Left renal pelvis (tissue), 4 donors: ENCODE data around the gene USP33. TPM values are rescaled to one million over a fixed set of nuclear protein-coding genes. Genes with fewer than 3 reads are reported as not detected.
"Not testable (repeated sequence)": the region's sequence is repeated elsewhere in the genome, so short reads cannot be mapped to it uniquely, and the experiment has no call there.

Experiments used
- DNase-seq, 4 donors: peaks; one replicate each; pipeline ENCODE4 v3.0.0-alpha.2; 2013; ENCODE audit warnings: low read depth in 4 of 4, low spot score in 3 of 4
- polyA plus RNA-seq, 4 donors: library from polyadenylated mRNA; unstranded; fragments of 120-200 nt; gene quantifications; one replicate each; pipeline ENCODE4 v1.2.1, GENCODE V29; 2013; ENCODE audit not compliant: insufficient read length in 4 of 4

USP33 gene
- polyA plus RNA-seq: 10 to 100 TPM; 72.2 to 99.4 (median 85.0) TPM

DNA sequence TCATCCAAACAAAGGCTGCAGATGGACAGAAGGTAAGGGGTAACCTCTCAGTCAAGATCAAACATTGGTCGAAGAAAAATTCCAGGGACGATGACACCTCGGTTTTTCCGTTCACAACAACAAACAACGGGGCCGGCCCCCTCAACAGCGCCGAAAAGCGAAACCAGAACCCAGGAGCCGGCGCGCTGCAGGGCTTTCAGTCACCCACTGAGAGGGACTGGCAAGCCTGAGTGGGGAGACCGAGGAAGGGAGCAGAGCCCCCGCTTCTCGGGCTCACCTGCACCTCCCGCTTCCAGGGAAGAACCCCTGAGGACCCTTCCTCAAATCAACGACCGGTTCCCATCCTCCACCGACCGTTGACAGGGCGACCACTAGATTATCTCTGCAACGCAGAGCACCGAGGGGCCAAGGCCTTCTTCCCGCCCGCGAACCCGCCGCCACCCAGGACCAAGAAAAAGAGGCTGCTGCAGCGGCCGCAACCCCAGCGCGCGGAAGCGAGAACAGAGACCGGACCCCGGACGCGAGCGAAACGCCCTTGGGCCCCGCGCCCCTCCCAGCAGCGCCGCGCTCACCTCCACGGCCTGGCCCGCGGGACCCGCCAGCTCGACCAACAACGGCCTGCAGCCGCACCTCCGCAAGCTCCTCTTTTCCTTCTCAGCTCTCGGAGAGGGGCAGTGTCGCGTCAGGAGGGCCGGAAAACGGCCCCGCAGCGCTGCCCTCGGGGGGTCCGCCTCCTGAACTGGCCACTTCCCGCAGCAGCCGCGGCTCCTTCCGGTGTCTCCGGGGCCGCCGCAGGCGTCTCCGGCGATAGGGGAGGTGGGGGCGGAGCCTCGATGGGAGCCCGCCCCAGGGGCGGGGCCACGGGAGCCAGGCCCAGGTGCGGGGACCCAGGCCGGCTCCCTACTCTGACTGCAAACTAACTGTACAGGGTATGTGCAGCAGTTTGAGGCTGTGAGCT lies at the start of gene USP33:
TSS of gene USP33 (minus strand) at position 782 of the 958 bp plus-strand sequence. CDS start 18,155 bp downstream, outside the sequence.
- peak; percentile 73 to 81 (median 74) for DNase-seq

DNA sequence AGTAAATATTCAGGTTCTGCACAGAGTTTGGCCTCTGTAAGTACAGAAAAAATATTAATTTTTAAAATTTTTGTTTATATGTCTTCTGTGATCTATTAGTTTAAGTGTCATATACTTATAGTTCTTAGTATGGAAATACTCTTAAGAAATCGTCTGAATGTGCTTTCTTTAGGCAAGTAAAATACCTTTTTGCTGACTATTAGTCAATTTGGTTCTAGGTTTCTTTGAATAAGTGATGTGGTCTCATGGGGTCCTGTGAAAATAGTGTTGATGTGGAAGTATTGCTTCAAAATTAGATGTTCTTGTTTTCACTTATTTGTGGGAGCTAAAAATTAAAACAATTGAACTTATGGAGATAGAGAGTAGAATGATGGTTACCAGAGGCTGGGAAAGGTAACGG lies 43.7 kb upstream of the USP33 start:
- no peak for DNase-seq

DNA sequence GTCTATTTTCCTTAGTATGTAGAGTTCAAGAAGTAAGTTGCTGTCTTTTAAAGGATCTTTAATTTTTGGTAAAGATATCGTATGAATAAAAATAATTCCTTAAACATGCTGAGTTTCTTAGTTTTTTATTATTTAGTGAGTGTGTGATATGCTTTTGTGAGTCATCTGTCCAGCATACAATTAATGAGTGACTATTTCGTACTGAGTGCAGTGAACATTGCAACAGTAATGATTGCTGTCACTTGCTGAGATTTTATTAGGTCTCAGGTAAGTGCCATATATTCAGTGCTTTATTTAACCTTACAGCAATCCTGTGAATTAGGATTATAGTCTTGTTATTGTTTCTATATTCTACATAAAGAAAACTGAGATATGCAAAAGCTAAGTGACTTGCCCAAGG lies 42.4 kb upstream of the USP33 start:
- no peak for DNase-seq

DNA sequence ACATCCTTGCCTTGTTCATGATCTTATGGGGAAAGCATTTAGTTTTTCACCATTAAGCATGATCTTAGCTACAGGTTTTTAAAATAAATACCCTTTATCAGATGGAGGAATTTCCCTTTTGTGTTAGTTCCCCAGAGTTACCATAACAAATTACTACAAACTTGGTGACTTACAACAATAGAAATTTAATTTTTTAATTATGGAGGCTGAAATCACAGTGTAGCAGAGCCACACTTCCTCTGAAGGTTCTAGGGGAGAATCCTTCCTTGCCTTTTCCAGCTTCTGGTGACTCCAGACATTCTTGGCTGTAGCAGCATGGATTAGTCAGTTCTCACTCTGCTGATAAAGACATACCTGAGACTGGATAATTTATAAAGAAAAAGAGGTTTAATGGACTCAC lies 38.3 kb upstream of the USP33 start:
- DNase-seq: no peak

DNA sequence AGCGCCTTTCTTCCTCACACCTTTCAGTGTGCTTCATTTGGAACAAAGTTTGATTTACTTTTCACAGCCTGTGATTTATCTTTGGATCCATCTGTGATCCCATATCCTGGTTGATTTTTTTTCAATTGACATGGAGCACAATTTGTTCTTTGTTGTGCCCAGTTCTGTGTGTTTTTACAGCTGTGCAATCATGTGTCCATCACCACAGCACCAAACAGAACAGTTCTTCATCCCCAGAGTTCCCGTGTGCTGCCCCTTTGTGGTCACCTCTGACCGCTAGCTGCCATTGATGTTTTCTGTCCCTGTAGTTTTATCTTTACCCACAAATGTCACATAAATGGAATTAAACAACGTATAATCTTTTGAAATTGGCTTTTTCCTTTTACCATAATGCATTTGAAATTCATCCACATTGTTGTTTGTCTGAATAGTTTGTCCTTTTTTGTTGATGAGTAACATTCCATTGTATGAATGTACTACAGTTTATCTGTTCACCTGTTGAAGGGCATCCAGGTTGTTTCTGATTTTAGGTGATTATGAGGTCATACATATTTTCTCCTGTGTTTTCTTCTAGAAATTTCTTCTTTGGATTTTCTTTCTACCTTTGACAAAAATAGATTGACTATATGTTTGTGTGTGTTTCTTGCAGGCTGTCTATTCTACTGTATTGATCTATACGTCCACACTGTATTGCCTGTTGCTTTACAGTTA lies 37.2 kb upstream of the USP33 start:
- no peak for DNase-seq

DNA sequence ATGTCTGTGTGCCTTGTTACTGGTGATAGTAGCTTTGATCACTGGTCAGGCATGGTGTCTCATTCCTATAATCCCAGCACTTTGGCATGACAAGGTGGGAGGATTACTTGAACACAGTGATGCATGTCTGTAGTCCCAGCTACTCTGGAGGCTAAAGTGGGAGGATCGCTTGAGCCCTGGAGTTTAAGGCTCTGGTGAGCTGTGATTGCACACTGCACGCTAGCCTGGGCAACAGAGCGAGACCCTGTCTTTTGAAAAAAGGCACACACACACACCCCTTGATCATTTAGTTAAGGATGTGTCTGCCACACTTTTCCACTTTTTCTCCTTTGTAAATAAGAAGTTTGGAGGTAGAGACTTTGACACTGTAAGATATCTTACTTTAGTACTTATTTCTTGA lies 34.9 kb upstream of the USP33 start:
- DNase-seq: no peak

DNA sequence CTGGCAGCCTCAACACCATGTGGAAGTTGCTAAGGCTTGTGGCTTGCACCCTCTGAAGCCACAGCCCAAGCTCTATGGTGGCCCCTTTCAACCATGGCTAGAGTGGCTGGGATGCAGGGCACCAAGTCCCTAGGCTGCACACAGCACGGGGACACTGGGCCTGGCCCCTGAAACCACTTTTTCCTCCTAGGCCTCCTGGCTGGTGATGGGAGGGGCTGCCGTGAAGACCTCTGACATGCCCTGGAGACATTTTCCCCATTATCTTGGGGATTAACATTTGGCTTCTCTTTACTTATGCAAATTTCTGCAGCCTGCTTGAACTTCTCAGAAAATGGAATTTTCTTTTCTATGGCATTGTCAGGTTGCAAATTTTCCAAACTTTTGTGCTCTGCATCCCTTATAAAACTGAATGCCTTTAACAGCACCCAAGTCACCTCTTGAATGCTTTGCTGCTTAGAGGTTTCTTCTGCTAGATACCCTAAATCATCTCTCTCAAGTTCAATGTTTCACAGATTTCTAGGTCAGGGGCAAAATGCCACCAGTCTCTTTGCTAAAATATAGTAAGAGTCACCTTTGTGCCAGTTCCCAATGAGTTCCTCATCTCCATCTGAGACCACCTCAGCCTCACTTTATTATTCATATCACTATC lies 26.6 kb upstream of the USP33 start:
- DNase-seq: not testable (repeated sequence)

DNA sequence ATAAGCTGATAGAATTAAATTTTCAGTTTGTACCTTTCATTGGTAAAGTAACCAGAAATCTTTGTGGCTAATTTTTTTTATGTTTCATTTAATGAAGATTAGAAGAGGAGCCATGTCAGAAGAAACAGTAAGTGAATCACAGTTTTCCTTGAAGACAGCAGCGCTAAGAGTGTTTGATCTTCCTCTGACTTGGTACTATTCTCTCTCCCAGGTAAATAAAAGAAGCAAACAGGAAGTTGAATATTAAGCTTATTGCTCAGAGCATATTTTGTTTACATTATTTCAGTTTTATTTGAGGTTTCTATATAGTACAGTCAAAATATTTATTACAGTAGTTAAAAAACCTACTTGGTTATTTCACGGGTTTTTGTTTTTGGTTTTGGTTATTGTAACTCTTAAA lies 23.5 kb upstream of the USP33 start:
- DNase-seq: no peak

DNA sequence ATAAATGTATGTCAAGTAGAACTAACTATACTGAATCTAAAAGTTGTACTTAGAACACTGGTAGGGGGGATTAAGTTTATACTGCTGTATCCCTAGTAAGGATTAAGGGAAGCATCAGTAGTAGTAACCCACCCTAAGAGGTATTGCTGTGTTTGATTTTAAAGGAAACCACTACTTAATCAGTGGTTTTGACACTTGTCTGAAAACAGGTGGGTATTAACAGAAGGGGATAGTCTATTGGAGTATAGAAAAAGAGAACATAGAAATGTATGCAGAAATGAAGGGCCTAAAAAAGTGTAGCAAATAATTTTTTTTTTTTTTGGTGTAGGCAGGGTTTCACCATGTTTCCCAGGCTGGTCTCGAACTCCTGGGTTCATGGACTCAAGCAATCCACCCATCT lies 22.0 kb upstream of the USP33 start:
- no peak for DNase-seq

DNA sequence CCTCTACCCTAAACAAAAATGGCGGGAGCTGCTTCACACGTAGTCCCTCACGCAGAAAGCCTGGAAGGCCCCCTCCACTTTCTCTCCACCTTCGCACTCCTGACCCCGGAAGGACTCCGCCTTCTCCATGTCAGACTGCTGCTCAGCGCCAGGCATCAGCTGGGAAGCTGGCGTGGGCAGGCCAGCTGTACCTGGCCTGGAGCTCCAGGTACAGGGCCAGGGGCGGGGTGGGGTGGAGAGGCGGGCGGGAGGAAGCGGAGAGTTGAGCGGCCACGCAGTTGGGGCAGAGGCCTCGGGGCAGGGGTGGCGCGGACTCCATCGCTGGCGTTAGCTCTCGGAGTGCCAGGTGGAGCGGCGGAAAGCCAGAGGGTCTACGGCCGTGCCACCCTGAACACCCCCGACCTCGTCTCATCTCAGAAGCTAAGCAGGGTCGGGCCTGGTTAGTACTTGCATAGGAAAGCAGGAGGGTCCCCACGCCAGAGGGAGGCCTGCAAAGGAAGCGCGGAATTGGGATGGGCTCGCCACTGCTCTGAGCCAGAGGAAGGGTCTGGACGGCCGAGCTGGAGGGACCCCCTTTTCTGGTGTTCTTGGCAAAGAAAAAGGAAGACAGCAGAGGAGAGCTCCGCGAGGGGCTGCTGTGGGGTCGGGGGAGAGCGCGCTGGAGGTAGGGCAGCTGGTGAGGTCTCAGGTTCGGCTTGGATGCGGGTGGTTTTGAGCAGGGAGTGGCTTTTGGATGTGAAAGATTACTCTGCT lies 20.1 kb upstream of the USP33 start, which contains the start of gene MIGA1:
TSS of gene MIGA1 (plus strand) at position 121 of the 753 bp plus-strand sequence. CDS start 3,604 bp downstream, outside the sequence.
- DNase-seq: peak; percentile 80 to 90 (median 84)

DNA sequence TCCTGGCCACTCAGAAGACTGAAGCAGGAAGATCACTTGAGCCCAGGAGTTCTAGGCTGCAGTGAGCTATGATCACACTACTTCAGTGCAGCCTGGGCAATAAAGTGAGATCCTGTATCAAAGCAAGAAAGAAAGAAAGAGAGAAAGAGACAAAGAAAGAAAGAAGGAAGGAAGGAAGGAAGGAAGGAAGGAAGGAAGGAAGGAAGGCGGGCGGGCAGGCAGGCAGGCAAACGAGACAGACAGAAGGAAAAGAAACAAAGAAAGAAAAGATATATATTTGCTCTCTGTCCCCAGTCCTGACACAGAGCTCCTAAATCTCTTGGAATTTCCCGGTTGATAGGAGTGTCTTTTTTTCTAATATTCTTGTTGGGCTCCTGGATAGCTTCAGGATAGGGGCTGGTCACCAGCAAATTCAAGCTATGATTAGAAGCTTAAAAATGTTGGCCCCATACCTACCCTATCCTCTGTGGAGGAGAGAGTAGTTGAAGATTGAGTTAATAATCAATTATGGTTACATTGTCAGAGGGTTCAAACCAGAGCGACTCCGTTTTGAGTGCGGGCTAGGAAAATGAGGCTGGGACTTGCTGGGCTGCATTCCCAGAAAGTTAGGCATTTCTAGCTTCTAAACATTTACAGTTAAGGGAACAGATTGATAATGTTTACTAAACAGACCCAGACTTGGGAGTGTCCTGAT lies 16.5 kb upstream of the USP33 start:
- no peak for DNase-seq

DNA sequence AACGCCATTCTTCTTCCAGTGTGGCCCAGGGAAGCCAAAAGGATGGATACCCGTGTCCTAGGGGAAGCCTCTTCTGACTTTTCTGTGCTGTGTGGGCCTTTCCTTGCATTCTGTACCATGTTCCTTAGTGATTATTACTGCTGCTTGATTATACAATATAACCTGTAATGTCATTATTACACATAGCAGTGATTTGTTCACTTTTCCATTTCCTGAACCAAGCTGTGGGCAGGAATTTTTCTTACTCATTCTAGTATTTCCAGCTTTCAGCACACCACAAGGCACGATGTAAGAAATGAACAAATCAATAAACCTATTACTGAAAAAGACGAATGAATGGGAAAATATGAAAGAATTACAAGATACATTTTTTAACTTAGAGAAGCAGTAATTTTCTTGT lies 8.4 kb upstream of the USP33 start:
- DNase-seq: no peak

DNA sequence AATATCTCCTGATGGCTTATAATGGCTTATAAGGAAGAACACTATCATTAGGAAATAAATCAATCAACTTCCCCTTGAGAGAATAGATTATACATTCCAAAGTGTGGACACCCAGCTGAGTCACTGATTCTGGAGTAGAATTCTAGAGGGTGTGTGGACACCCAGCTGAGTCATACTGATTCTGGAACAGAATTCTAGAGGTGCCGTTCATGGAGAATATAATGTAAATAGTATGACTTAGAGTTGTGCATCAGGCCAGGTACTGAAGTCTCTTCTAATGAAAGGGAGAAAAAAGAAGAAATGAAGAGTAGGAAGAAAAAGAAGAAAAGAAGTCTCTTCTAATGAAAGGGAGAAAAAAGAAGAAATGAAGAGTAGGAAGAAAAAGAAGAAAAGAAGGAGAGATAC lies 2.4 kb upstream of the USP33 start:
- no peak for DNase-seq

DNA sequence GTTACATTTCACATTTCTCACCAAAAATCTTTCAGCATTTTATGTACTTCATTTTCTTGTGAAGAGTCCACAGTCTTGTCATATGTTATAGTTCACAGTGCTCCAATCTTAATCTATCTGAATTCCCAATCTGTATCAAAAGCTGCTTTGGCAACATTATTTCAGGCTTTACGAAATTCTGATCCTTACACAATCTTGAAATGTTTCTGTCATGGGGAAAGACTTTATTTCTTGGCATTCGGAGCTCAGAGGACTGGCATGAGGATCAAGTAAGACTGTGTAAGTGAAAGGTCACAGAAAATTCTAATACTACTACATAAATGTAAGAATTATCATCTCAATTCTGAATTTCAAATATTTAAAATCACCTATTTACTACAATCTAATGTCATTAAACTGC lies 2.0 kb downstream of the USP33 start:
- DNase-seq: no peak

DNA sequence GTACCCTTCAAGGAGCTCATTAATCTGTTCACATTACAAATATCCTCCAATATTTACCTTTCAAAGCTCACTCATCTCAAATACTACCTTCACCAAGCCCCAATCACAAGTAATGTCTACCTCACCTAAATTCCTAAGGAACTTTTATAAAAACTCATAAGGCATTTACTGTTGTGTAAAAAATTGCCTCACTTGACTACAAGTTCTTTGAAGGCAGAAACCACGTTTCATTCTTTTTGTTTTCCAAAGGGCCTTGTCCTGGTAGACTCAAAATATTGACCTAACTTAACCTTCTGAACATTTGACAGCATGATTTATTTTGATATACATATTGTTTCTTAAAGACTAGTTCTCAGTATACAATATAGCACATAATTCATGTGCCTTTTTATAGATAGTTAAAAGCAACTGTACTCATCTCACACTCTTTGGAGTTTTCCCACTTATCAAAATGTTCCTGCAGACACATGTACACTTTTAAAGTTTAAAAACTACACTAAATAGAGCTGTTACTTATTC lies 2.5 kb downstream of the USP33 start:
- DNase-seq: no peak

DNA sequence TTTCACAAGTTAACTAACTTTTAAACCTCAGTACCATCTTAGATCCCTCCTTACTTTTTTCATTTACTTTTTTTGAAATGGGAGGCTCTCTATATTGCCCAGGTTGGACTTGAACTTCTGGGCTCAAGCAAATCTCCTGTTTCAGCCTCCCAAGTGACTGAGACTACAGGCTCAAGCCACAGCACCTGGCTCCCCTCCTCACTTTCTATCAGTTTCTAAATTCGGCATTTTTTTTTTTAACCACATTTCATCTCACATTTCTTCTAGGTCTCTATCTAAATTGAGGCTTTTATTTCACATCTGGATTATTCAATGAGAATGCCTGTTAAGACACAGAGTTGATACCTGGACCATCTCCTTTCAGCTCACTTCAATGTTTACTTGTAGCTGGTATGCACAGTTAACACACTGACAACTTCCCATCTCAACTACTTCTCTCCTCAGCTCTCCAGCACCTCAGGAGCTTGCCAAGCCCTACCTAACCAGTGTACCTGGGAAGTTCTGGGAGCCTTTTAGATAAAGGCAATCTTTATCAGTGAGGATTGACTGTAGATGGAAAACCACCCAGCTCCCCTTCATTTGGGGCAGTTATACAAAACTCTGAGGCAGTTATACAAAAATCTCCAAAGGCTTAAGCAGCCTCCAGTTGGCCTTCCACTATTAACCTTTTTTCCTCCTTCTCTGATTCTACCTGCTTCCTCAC lies 3.4 kb downstream of the USP33 start:
- no peak for DNase-seq

DNA sequence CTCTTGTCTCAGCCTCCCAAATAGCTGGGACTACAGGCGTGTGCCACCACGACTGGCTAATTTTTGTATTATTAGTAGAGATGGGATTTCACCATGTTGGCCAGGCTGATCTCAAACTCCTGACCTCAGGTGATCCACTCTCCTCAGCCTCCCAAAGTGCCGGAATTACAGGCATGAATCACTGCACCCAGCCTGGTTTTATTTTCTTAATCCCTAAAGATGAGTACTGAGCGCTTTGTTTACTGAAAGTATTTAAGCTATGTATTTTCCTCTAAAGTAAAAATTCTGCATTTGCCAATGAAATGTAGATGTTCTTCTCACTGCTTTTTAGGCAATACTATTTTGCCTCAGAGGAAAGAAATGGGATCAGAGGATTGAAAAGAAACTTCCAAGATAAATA lies 10.2 kb downstream of the USP33 start:
- not testable (repeated sequence) for DNase-seq

DNA sequence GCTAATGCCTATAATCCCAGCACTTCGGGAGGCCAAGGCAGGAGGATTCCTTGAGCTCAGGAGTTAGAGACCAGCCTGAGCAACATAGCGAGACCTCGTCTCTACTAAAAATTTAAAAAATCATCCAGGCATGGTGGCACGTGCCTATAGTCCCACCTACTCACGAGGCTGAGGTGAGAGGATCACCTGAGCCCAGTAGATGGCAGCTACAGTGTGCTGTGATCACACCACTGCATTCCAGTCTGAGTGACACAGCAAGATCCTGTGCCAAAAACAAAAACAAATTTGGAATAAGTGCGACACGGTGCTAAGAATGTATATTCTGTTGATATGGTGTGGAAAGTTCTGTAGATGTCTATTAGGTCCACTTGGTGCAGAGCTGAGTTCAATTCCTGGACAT lies 15.1 kb downstream of the USP33 start:
- no peak for DNase-seq

DNA sequence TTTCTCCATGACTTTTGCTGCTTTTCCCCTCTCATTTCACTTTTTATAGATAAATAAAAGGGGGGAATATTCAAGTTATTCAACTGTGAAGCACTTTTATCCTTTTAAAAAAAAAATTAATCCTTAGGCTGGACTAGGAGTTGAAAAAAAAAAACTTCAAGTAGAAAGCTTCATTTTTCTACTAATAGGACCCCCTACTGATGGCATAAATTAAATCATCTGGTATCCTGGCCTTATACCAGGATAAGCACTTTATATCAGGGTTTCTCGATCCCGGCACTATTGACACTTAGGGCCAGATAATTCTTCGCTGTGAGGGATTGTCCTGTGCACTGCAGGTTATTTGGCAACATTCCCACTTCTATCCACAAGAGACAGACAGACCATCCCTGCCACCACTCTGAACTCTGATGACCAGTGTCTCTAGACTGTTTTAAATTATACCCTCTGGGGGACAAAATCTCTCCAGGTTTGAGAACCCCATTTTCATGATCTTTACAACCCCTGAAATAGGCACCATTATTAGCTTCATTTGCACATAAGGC lies 17.6 kb downstream of the USP33 start:
- no peak for DNase-seq
